LNCaP clone FGC (cell line): ENCODE results near the gene LDLRAD4.

ENCODE experiments used
- DNase-seq: peaks from one replicate; pipeline ENCODE4 v3.0.0-alpha.2; 2011; ENCODE audit warnings: low read depth
- H3K4me3 ChIP-seq: 2 replicates; pipeline ENCODE4 v1.5.1; 2011; ENCODE audit warnings: mild to moderate bottlenecking, low read depth, low read length, control low read depth
- CTCF ChIP-seq: IDR thresholded peaks from 2 replicates; pipeline ENCODE4 v1.5.1; 2012; ENCODE audit warnings: mild to moderate bottlenecking; ENCODE audit not compliant: control insufficient read depth, insufficient read depth; ENCODE audit errors: extremely low read depth

LDLRAD4 gene

GRCh38 chr18:13243363-13243762 lies 24.8 kb downstream of the LDLRAD4 start:
- TF ChIP-seq CTCF = no peak
- DNase-seq = no peak
- H3K4me3 ChIP-seq = no peak overlapping the region

GRCh38 chr18:13244135-13244534 lies 25.6 kb downstream of the LDLRAD4 start:
- TF ChIP-seq CTCF = no peak
- H3K4me3 ChIP-seq = no peak overlapping the region
- DNase-seq = no peak

- no peak overlapping the region for H3K4me3 ChIP-seq
- DNase-seq = peak; percentile 66
- no peak for TF ChIP-seq CTCF
Measured at GRCh38 chr18:13245481-13246000, 27.0 kb downstream of the LDLRAD4 start.

- no peak overlapping the region for H3K4me3 ChIP-seq
- TF ChIP-seq CTCF = no peak
- no peak for DNase-seq
Measured at GRCh38 chr18:13246121-13246520, 27.6 kb downstream of the LDLRAD4 start.

GRCh38 chr18:13246591-13246990 lies 28.0 kb downstream of the LDLRAD4 start:
- H3K4me3 ChIP-seq = no peak overlapping the region
- TF ChIP-seq CTCF = no peak
- DNase-seq = no peak

- no peak for TF ChIP-seq CTCF
- no peak for DNase-seq
- no peak overlapping the region for H3K4me3 ChIP-seq
Measured at GRCh38 chr18:13247506-13247905, 28.9 kb downstream of the LDLRAD4 start.

GRCh38 chr18:13252686-13253410 lies 34.3 kb downstream of the LDLRAD4 start:
- no peak overlapping the region for H3K4me3 ChIP-seq
- TF ChIP-seq CTCF = no peak
- DNase-seq = no peak
